WTC11 (cell line): ENCODE results near the gene CLEC14A.

Source experiments
- ATF1 ChIP-seq: sonication (generic); formaldehyde crosslinking; IDR thresholded peaks from 2 replicates; pipeline ENCODE4 v1.8.1; 2023; ENCODE audit warnings: mild to moderate bottlenecking, moderate library complexity, missing genetic modification reagents
- TEAD4 ChIP-seq: sonication (generic); formaldehyde crosslinking; IDR thresholded peaks from 2 replicates; pipeline ENCODE4 v1.8.0; 2022; ENCODE audit warnings: mild to moderate bottlenecking, missing genetic modification reagents
- TF ChIP-seq, protein P1 (sequence below): fragments of 200-600 bp; IDR thresholded peaks from 2 replicates; pipeline ENCODE4 v1.8.0; 2022; ENCODE audit warnings: antibody characterized with exemption

DNA sequence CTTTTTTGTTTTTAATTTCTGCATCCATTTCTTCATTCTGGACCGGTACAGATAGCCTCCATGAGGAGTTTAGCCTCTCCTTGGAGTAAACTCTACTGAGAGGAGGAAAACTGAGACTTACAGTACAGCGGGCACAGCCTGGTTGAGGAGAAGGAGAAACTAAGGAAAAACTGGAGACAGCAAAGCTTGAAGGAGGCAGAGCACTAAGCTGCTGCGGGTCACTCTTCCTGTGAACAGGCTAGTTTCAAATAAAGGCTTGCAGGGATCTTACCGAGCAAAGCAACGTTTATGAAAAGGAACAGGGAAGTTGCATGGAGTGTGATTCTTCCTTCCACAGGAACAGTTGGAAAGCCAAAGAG, 48.5 kb downstream of the CLEC14A start:
- no peak for TF ChIP-seq TEAD4
- TF ChIP-seq, protein P1, sequence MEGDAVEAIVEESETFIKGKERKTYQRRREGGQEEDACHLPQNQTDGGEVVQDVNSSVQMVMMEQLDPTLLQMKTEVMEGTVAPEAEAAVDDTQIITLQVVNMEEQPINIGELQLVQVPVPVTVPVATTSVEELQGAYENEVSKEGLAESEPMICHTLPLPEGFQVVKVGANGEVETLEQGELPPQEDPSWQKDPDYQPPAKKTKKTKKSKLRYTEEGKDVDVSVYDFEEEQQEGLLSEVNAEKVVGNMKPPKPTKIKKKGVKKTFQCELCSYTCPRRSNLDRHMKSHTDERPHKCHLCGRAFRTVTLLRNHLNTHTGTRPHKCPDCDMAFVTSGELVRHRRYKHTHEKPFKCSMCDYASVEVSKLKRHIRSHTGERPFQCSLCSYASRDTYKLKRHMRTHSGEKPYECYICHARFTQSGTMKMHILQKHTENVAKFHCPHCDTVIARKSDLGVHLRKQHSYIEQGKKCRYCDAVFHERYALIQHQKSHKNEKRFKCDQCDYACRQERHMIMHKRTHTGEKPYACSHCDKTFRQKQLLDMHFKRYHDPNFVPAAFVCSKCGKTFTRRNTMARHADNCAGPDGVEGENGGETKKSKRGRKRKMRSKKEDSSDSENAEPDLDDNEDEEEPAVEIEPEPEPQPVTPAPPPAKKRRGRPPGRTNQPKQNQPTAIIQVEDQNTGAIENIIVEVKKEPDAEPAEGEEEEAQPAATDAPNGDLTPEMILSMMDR = no peak
- TF ChIP-seq ATF1 (CRISPR knock-in tag) = no peak
